Type B pancreatic cell (in vitro differentiated cells): ENCODE results near the gene KIRREL3. TPM values are rescaled to one million over a fixed set of nuclear protein-coding genes. Genes with fewer than 3 reads are reported as not detected.

Source experiments
- DNase-seq: peaks from one replicate; pipeline ENCODE4 v3.0.0; 2021; ENCODE audit warnings: mixed read lengths; ENCODE audit not compliant: unreplicated experiment; ENCODE audit errors: extremely low spot score
- H3K27ac Mint-ChIP-seq: 2 replicates; pipeline ENCODE4 v1.8.0; 2021; ENCODE audit warnings: mild to moderate bottlenecking, mixed read lengths
- H3K27me3 Mint-ChIP-seq: 2 replicates; pipeline ENCODE4 v1.8.0; 2021; ENCODE audit warnings: mixed read lengths
- H3K36me3 Mint-ChIP-seq: 2 replicates; pipeline ENCODE4 v1.8.0; 2021; ENCODE audit warnings: mixed read lengths
- H3K4me1 Mint-ChIP-seq: one replicate; pipeline ENCODE4 v1.8.0; 2021; ENCODE audit warnings: mixed read lengths; ENCODE audit not compliant: unreplicated experiment
- H3K4me3 Mint-ChIP-seq: 2 replicates; pipeline ENCODE4 v1.8.0; 2021; ENCODE audit warnings: mild to moderate bottlenecking, mixed read lengths
- H3K9me3 Mint-ChIP-seq: 2 replicates; pipeline ENCODE4 v1.8.0; 2021; ENCODE audit warnings: mixed read lengths
- CTCF ChIP-seq: fragments of 200-600 bp; sonication (generic); conservative IDR thresholded peaks from 2 replicates; pipeline ENCODE4 v1.5.0; 2021; ENCODE audit warnings: antibody characterized with exemption, mild to moderate bottlenecking
- total RNA-seq: library from RNA; stranded (reverse); gene quantifications from 2 replicates; pipeline ENCODE4 v1.2.1, GENCODE V29; 2021; ENCODE audit warnings: low replicate concordance

KIRREL3 gene
- total RNA-seq, 1 donor from 2014 or later, result 4.1 TPM

- TF ChIP-seq CTCF, result no peak
- Mint-ChIP-seq H3K4me3 (no peak overlapping the region), H3K27ac (no peak overlapping the region), H3K36me3 (no peaks in the 10 kb centered on the region), H3K9me3 (peaks cover 4% of the 10 kb centered on the region), H3K4me1 (peaks cover 6% of the 10 kb centered on the region), H3K27me3 (peaks cover 14% of the 10 kb centered on the region)
- DNase-seq, result no peak
Measured at GRCh38 chr11:127039591-127039990, 39.0 kb upstream of the KIRREL3 start.

DNA sequence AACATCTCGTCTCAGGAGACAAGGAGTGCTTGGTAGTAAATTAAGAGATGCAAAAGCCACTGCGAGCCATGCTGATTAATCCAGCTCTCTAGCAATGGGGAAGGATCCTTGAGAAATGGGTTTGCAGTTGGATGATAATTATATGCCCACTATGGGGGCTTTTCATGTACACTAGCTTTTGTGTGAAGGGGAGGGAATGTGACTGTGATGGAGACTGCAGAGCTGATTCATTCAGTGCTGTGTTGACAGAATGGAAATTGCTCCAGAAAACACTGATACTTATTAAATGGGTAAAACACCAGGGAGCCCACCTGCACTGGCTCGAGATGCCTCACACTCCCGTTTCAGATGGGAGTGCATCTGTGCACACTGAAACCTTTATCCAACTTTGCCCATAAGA lies 37.0 kb upstream of the KIRREL3 start:
- TF ChIP-seq CTCF, result no peak
- H3K36me3 Mint-ChIP-seq, result no peaks in the 10 kb centered on the region
- peaks cover 10% of the 10 kb centered on the region for H3K27me3 Mint-ChIP-seq
- DNase-seq, result no peak
- H3K27ac Mint-ChIP-seq, result no peak overlapping the region
- no peak overlapping the region for H3K4me3 Mint-ChIP-seq
- H3K9me3 Mint-ChIP-seq, result peaks cover 4% of the 10 kb centered on the region
- peaks cover 6% of the 10 kb centered on the region for H3K4me1 Mint-ChIP-seq

DNA sequence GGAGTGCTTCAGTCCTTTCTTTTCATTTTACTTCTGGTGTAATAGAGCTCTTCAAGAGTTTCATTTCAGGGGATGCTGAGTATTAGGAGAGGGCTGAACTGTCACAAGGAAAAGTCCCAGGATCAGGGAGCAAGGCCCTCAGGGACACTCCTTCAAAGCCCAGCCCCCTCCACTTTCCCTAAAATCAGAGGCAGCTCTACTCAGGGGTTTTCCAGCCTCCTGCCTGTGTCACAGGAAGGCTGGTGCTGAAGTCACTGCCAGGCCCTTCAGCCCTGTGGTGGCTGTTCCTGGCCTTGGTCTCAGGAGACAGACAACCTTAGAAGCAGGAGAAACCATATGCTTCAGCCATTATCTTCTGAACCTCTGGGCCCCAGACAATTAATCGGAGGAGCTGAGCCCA lies 36.4 kb upstream of the KIRREL3 start:
- Mint-ChIP-seq H3K4me3 (no peak overlapping the region), H3K9me3 (peaks cover 4% of the 10 kb centered on the region), H3K4me1 (peaks cover 6% of the 10 kb centered on the region), H3K36me3 (no peaks in the 10 kb centered on the region), H3K27ac (no peak overlapping the region), H3K27me3 (peaks cover 10% of the 10 kb centered on the region)
- no peak for DNase-seq
- no peak for TF ChIP-seq CTCF

GRCh38 chr11:127035824-127036223 lies 35.3 kb upstream of the KIRREL3 start:
- no peak overlapping the region for H3K4me3 Mint-ChIP-seq
- TF ChIP-seq CTCF, result no peak
- H3K27me3 Mint-ChIP-seq, result peaks cover 10% of the 10 kb centered on the region
- peaks cover 4% of the 10 kb centered on the region for H3K9me3 Mint-ChIP-seq
- H3K27ac Mint-ChIP-seq, result no peak overlapping the region
- DNase-seq, result no peak
- H3K36me3 Mint-ChIP-seq, result no peaks in the 10 kb centered on the region
- peaks cover 6% of the 10 kb centered on the region for H3K4me1 Mint-ChIP-seq

DNA sequence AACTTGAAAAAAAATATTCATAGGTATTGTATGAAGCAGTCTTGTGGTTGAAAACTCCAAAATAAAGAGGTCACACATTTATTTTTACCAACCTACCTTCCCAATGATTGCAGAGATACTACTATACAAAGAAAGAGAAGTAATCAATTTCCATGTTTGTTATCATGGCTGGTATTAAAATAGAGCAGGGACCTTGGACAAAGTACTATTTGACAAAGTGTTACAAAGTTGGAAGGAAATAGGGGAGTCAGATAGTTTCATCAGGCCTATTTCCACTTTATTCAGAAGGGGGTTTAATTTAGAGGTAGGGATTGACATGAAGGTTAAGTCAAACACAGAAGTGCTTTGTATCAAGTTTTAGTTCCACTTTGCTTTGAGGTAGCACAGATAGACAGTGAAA lies 34.4 kb upstream of the KIRREL3 start:
- peaks cover 11% of the 10 kb centered on the region for H3K27me3 Mint-ChIP-seq
- peaks cover 6% of the 10 kb centered on the region for H3K4me1 Mint-ChIP-seq
- no peak overlapping the region for H3K4me3 Mint-ChIP-seq
- no peak for DNase-seq
- TF ChIP-seq CTCF, result no peak
- no peak overlapping the region for H3K27ac Mint-ChIP-seq
- H3K9me3 Mint-ChIP-seq, result peaks cover 4% of the 10 kb centered on the region
- no peaks in the 10 kb centered on the region for H3K36me3 Mint-ChIP-seq

- Mint-ChIP-seq H3K36me3 (no peaks in the 10 kb centered on the region), H3K9me3 (no peaks in the 10 kb centered on the region), H3K27me3 (peaks cover 4% of the 10 kb centered on the region), H3K4me1 (no peaks in the 10 kb centered on the region), H3K4me3 (no peak overlapping the region), H3K27ac (no peak overlapping the region)
- DNase-seq, result no peak
- no peak for TF ChIP-seq CTCF
Measured at GRCh38 chr11:127028648-127029047, 28.1 kb upstream of the KIRREL3 start.
